Kasumi-1 (cell line): ENCODE results near the gene ZNF549.
"Not testable (repeated sequence)": the region's sequence is repeated elsewhere in the genome, so short reads cannot be mapped to it uniquely, and the experiment has no call there.

Source experiments
- DNase-seq, 2 experiments: peaks; one replicate each; lab custom pipeline; 2025; lab: John Stamatoyannopoulos, UW

Gene ZNF549

GRCh38 chr19:57527136-57527881, at the start of gene ZNF549:
Gene ZNF549 (plus strand): TSS chr19:57527356. CDS start chr19:57527574, 218 bp downstream.
- peak; percentile 87 to 94 for DNase-seq

- peak; percentile 81 to 84 for DNase-seq
Measured at GRCh38 chr19:57487477-57488298, 39.5 kb upstream of the ZNF549 start, which contains the start of gene ZNF419. Gene ZNF419 (plus strand): TSS chr19:57487750. CDS start chr19:57487951, 201 bp downstream.

GRCh38 chr19:57488299-57488644, 38.9 kb upstream of the ZNF549 start:
- not testable (repeated sequence) for DNase-seq

DNA sequence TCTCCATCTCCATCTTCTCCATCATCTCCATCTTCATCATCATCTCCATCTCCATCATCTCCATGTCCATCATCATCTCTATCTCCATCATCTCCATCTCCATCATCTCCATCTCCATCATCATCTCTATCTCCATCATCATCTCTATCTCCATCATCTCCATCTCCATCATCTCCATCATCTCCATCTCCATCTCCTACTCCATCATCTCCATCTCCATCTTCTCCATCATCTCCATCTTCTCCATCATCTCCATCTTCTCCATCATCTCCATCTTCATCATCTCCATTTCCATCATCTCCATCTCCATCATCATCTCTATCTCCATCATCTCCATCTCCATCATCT, 27.9 kb upstream of the ZNF549 start:
- not testable (repeated sequence) for DNase-seq

DNA sequence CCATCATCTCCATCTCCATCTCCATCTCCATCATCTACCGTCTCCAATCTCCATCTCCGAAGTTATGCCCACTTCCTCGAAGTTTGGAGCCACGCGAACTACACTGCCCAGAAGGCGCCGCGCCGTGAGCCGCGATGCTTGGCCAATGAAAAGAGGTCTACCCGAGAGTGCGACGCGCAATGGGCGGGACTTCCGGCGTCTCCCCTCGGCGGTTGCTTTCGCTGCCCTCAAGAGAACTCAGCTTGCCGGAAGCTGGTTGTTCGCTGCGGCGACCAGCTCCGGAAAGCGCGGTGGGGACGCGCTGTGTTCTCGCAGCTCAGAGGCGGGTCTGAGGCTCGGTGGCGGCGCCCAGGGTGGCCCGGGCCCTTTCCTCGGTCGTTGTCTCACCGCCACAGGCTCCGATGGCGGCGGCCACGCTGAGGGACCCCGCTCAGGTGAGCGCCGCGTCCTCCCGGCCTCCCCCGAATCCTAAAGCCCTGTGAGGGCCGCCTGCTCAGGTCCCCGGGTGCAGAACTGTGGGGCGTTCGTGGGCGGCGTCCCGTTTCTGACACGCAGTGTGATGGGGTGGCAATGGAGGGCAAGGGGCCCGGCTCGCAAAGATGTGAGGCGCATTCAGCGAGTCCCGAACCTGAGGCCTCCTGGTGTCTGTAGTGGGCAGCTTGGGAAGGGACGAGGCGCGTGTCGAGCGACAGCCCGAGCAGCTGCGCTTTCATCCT, 27.3 kb upstream of the ZNF549 start, which contains the start of gene ZNF773:
TSS of gene ZNF773 (plus strand) at position 259 of the 716 bp plus-strand sequence. CDS start at position 402, 143 bp downstream.
- peak; percentile 89 to 90 for DNase-seq

GRCh38 chr19:57500400-57500799, 26.8 kb upstream of the ZNF549 start:
- not testable (repeated sequence) for DNase-seq

GRCh38 chr19:57506163-57506562, 21.0 kb upstream of the ZNF549 start:
- no peak for DNase-seq

- no peak for DNase-seq
Measured at GRCh38 chr19:57511484-57511883, 15.7 kb upstream of the ZNF549 start.

DNA sequence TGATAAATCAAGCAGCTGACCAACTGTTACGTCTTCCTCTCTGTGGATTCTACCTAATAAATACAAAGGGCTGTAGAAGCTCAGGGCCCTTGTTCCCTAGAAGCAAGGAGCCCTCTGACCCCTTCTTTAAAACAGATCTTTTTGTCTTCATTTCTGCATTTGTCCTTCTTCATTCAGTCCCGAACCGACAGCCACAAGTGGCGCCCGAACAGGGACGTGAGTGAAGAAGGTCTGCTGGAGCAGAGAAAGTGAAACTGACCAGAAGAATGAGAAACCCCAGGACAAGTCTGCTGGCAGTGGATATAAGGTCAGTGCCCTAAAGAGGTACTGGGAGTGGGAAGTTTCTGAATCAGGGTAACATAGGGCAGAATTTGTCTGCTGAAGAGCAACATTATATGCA, 14.3 kb upstream of the ZNF549 start:
- DNase-seq, result no peak

DNA sequence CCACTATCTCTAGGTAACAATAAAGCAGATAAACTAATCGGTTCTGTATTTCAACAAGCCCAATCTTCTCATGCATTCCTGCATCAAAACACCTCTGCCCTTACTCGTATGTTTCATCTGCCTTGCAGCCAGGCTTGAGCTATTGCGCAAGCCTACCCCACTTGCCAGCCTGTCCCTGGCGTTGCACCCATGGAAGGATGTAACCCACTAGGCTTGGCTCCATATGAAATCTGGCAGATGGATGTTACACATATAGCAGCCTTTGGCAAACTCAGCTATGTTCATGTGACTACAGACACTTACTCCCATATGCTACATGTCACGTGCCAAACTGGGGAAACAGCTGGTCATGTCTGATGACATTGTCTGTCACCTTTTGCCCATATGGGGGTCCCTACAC, 11.9 kb upstream of the ZNF549 start:
- no peak for DNase-seq

DNA sequence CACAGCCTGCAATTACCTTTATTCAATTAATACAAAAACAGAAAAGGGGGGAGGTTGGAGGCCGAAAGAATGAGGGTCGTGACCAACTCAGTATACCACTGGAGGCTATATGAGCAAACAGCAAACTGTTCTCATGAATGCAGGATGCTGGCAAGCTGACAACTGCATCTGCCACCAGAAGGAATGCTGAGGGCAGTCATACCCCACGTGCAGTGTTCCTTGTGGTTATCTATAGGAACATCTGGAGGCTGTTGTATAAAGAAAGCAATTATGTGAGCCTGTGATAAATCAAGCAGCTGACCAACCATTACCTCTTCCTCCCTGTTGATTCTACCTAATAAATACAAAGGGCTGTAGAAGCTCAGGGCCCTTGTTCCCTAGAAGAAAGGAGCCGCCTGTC, 9.1 kb upstream of the ZNF549 start:
- DNase-seq, result not testable (repeated sequence)

DNA sequence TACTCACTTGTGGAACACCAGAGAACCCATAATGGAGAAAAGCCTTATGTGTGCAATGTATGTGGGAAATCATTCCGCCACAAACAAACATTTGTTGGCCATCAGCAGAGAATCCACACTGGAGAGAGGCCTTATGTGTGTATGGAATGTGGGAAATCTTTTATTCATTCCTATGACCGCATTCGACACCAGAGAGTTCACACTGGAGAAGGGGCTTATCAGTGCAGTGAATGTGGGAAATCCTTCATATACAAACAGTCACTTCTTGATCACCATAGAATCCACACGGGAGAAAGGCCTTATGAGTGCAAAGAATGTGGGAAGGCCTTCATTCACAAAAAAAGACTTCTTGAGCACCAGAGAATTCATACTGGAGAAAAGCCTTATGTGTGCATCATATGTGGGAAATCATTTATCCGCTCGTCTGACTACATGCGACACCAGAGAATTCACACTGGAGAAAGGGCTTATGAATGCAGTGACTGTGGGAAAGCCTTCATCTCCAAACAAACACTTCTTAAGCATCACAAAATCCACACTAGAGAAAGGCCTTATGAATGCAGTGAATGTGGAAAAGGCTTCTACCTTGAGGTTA, 10.9 kb downstream of the ZNF549 start:
- no peak for DNase-seq

- DNase-seq, result no peak
Measured at GRCh38 chr19:57546513-57546912, 19.4 kb downstream of the ZNF549 start.

DNA sequence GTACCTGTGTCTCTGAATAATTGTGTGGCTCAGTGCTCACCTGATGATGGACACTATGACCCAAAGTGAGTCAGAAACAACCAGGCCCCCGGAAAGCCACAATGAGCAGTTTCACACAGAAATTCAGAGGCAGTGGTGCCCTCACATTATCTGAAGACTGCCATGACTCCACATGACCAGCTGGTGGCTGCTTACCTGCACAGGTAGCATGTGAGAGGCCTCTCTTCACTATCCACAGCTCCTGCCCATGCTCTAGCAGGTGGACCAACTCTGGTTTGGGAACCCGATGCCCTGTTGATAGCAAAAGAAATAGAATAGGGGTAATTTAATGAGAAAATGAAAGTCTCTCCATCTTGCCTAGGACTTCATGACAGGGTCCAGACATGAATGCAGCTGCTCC, 25.3 kb downstream of the ZNF549 start:
- DNase-seq, result no peak

- DNase-seq, result no peak
Measured at GRCh38 chr19:57557659-57558058, 30.5 kb downstream of the ZNF549 start.

GRCh38 chr19:57558525-57558924, 31.4 kb downstream of the ZNF549 start:
- peak in 1 of 2 experiments; percentile 33 for DNase-seq

- no peak for DNase-seq
Measured at GRCh38 chr19:57559008-57559403, 31.9 kb downstream of the ZNF549 start.

GRCh38 chr19:57559404-57560025, 32.4 kb downstream of the ZNF549 start, which contains the start of gene ZNF550:
Gene ZNF550 (minus strand): TSS chr19:57559863. CDS start chr19:57559682, 181 bp downstream.
- peak; percentile 80 to 87 for DNase-seq

DNA sequence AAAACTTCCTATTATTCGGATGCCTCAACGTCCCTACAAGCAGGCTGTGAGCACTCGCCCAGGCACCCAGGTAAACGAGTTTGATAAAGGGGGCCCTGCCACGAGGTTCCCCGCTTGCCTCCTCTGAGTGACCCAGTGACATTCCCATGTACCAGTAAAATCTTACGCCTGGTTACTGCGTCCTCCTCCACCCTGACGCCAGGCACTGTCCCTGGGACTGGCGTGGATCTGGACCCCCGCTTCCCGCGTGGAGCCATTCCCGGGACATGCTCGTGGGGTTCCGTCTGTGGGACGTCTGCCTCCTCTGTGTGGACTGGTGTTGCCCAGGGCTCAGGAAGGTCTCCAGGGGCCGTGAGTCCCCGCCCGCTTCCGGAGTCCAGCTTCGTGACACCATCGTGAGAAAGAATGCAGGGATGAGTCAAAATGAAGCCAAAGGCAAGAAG, 32.9 kb downstream of the ZNF549 start:
- DNase-seq, result no peak

DNA sequence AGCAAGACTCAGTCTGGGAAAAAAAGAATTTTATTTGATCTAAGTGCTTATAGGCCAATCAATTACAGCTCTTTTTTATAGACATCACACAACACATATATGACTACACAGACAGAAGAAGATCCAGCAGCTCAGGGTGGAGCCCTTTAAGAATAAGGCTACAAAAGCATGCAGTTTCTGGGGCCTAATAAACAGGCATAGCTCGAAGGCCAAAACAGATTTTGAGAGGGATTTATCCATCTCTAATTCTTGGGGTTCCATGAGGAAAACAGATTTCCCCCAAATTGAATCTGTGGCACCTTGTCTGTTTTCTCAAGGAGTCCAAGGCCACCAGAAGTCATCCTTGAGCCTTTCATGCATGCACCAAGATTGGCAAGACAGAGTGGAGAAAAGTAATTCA, 36.4 kb downstream of the ZNF549 start:
- no peak for DNase-seq
